ENCODE measurements around the gene ZFAND6.

The ZFAND6 gene

GRCh38 chr15:80058851-80059785 is at the start of gene ZFAND6:
ZFAND6 (plus strand) TSS chr15:80059676; CDS start chr15:80120345, 60,669 bp downstream.
- TF ChIP-seq TAF1 (IDR thresholded peaks at IDR 0.05; ENCODE audit: low read depth) (peak; percentile 73; the same call in 1 of the 2 replicates), EP300 (IDR thresholded peaks at IDR 0.05; ENCODE audit: borderline replicate concordance) (0 out of 2 replicates have a peak, but pooled peaks have one; percentile 19), CREB1 (IDR thresholded peaks at IDR 0.05; ENCODE audit: low read depth) (peak; percentile 74), EGR1 (IDR thresholded peaks at IDR 0.05) (no peak), MAX (IDR thresholded peaks at IDR 0.05) (0 out of 2 replicates have a peak, but pooled peaks have one; percentile 30), RAD21 (IDR thresholded peaks at IDR 0.05; ENCODE audit: low read depth) (peak; percentile 5; the same call in 1 of the 2 replicates), YY1 (IDR thresholded peaks at IDR 0.05; ENCODE audit: low read depth) (no peak)

GRCh38 chr15:80010131-80010673 is 49.3 kb upstream of the ZFAND6 start:
- TF ChIP-seq FOXM1 (IDR thresholded peaks at IDR 0.05; ENCODE audit: borderline replicate concordance, low read depth) (no peak), NFIC (IDR thresholded peaks at IDR 0.05) (peak; percentile 50; the same call in 1 of the 2 replicates), CREB1 (IDR thresholded peaks at IDR 0.05; ENCODE audit: low read depth) (no peak)

GRCh38 chr15:80011596-80011995 is 47.9 kb upstream of the ZFAND6 start:
- TF ChIP-seq EGR1 (IDR thresholded peaks at IDR 0.05) (no peak), TAF1 (IDR thresholded peaks at IDR 0.05; ENCODE audit: low read depth) (no peak), ZBTB7A (IDR thresholded peaks at IDR 0.05; ENCODE audit: low read depth) (no peak), USF1 (IDR thresholded peaks at IDR 0.05) (no peak), EP300 (IDR thresholded peaks at IDR 0.05; ENCODE audit: borderline replicate concordance) (no peak), FOXM1 (IDR thresholded peaks at IDR 0.05; ENCODE audit: borderline replicate concordance, low read depth) (no peak), CREB1 (IDR thresholded peaks at IDR 0.05; ENCODE audit: low read depth) (no peak), CEBPB (IDR thresholded peaks at IDR 0.05) (no peak), MAX (IDR thresholded peaks at IDR 0.05) (no peak), TCF12 (IDR thresholded peaks at IDR 0.05; ENCODE audit: low read depth) (no peak), REST (IDR thresholded peaks at IDR 0.05; ENCODE audit: low read depth) (no peak), RAD21 (IDR thresholded peaks at IDR 0.05; ENCODE audit: low read depth) (no peak)

GRCh38 chr15:80012060-80012726 is 47.3 kb upstream of the ZFAND6 start:
- no peak for TF ChIP-seq EP300 (IDR thresholded peaks at IDR 0.05; ENCODE audit: borderline replicate concordance)
- no peak for TF ChIP-seq MAX (IDR thresholded peaks at IDR 0.05)
- TF ChIP-seq CREB1 (IDR thresholded peaks at IDR 0.05; ENCODE audit: low read depth), result no peak
- TF ChIP-seq ZBTB7A (IDR thresholded peaks at IDR 0.05; ENCODE audit: low read depth), result no peak
- TF ChIP-seq CEBPB (IDR thresholded peaks at IDR 0.05), result no peak
- TF ChIP-seq YY1 (IDR thresholded peaks at IDR 0.05; ENCODE audit: low read depth), result no peak
- no peak for TF ChIP-seq FOXM1 (IDR thresholded peaks at IDR 0.05; ENCODE audit: borderline replicate concordance, low read depth)
- TF ChIP-seq TCF12 (IDR thresholded peaks at IDR 0.05; ENCODE audit: low read depth), result no peak
- TF ChIP-seq NFIC (IDR thresholded peaks at IDR 0.05), result no peak
- TF ChIP-seq TEAD4 (IDR thresholded peaks at IDR 0.05), result no peak
- no peak for TF ChIP-seq RAD21 (IDR thresholded peaks at IDR 0.05; ENCODE audit: low read depth)
- TF ChIP-seq EGR1 (IDR thresholded peaks at IDR 0.05), result no peak
- no peak for TF ChIP-seq USF1 (IDR thresholded peaks at IDR 0.05)
- no peak for TF ChIP-seq TAF1 (IDR thresholded peaks at IDR 0.05; ENCODE audit: low read depth)
- no peak for TF ChIP-seq REST (IDR thresholded peaks at IDR 0.05; ENCODE audit: low read depth)

GRCh38 chr15:80015156-80015555 is 44.3 kb upstream of the ZFAND6 start:
- TF ChIP-seq EP300 (IDR thresholded peaks at IDR 0.05; ENCODE audit: borderline replicate concordance) (no peak), REST (IDR thresholded peaks at IDR 0.05; ENCODE audit: low read depth) (no peak), NFIC (IDR thresholded peaks at IDR 0.05) (no peak), MAX (IDR thresholded peaks at IDR 0.05) (no peak), CEBPB (IDR thresholded peaks at IDR 0.05) (no peak), TCF12 (IDR thresholded peaks at IDR 0.05; ENCODE audit: low read depth) (no peak)
